ENCODE results near the gene FAM163A. TPM values are rescaled to one million over a fixed set of nuclear protein-coding genes. Genes with fewer than 3 reads are reported as not detected.

Gene FAM163A
- total and polyA plus RNA-seq, 2 donors (not counting 1 experiment from before 2014, with no cell fraction given): not detected

DNA sequence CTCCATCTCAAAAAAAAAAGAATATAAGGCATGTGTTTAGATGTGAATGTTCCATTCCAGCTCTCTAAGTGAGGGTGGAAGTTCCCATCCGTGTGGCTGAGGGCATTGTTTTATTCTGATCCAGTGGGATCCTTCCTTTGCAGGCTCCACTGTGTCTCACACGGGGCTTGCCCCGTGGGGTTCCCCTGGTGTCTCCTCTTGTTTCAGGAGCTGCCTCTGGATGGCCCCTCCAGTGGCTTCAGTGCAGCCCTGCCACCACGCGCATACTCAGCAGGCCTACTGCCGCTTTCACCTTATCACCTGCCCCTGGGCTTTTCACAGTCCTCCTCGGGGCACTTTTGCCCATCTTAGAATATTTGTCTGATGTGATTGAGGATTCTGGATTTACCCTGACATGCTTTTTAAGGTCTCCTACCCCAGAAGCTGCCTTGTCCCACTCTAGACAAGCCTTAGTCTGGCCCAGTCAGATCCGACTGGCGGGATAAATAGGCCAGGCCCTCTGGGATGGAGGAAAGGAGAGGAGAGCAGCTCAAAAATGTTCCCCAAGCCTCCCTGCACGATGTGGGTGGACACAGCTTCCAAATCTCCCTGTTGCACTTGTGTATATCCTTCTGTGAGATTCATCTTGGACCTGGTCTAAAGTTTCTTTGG lies 55.2 kb downstream of the FAM163A start:
- Histone ChIP-seq H3K4me2 (ENCODE audit: extremely low read depth, insufficient read depth, low read length) (no peak overlapping the region), H2AFZ (ENCODE audit: low read length) (no peak overlapping the region), H4K20me1 (ENCODE audit: control insufficient read depth, extremely low read depth, insufficient read depth, low read length) (no peaks in the 10 kb centered on the region), H3K79me2 (ENCODE audit: control insufficient read depth, insufficient read depth, low read length) (no peaks in the 10 kb centered on the region), H3K27me3 (ENCODE audit: control insufficient read depth, insufficient read depth, low read length) (no peaks in the 10 kb centered on the region), H3K9ac (ENCODE audit: insufficient read depth, low read length) (no peak overlapping the region), H3K36me3 (ENCODE audit: control insufficient read depth, insufficient read depth, low read length) (no peaks in the 10 kb centered on the region), H3K27ac (ENCODE audit: insufficient read depth, low read length) (no peak overlapping the region), H3K4me1 (ENCODE audit: control insufficient read depth, extremely low read depth, insufficient read depth, low read length) (no peaks in the 10 kb centered on the region), H3K9me3 (ENCODE audit: control insufficient read depth, insufficient read depth, low read depth, low read length) (no peaks in the 10 kb centered on the region), H3K4me3 (replicated peaks in 1 of 4; ENCODE audit: control extremely low read depth in 1 of 4, insufficient read depth in 1 of 4, low read depth in 3 of 4, low read length in 4 of 4) (no peak overlapping the region)
- TF ChIP-seq, protein P1, sequence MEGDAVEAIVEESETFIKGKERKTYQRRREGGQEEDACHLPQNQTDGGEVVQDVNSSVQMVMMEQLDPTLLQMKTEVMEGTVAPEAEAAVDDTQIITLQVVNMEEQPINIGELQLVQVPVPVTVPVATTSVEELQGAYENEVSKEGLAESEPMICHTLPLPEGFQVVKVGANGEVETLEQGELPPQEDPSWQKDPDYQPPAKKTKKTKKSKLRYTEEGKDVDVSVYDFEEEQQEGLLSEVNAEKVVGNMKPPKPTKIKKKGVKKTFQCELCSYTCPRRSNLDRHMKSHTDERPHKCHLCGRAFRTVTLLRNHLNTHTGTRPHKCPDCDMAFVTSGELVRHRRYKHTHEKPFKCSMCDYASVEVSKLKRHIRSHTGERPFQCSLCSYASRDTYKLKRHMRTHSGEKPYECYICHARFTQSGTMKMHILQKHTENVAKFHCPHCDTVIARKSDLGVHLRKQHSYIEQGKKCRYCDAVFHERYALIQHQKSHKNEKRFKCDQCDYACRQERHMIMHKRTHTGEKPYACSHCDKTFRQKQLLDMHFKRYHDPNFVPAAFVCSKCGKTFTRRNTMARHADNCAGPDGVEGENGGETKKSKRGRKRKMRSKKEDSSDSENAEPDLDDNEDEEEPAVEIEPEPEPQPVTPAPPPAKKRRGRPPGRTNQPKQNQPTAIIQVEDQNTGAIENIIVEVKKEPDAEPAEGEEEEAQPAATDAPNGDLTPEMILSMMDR (conservative IDR thresholded peaks at IDR 0.05 in 1 of 2, IDR thresholded peaks at IDR 0.05 in 1 of 2; ENCODE audit: low read depth in 1 of 2, low read length in 2 of 2): no peak
- no peak for TF ChIP-seq EZH2 (IDR thresholded peaks at IDR 0.05; ENCODE audit: low read length, missing control alignments)
- DNase-seq (ENCODE audit: low read depth in 2 of 2): no peak

DNA sequence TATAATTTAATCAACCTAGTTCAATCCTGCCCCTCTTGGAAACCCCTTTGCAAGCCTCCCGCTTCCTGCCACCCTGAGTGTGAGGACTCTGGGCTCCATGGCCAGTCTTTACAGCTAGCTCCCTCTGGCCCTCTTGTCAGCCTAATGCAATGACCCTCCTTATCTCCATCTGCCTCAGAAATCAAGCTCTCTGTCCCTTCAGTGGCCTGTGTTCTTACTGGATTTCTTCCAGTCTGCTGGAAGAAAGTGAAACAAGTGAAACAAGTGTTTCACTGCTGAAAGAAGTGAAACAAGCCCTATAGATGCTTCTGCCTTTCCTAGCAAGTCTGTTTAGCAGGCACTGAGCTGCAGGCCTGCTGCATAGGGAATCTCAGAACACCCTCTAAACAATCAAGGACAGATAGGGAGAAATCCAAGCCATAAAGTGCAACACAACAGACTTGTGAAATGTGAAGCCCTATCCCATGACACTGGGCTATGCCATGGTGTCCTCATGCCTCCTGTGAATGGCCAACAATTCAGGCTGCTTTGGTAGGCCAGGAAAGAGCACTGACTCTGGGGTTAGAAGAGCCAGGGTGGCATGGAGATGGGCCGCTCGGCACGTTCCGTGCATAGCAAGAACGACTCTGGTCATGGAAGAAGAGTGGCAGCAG lies 55.9 kb downstream of the FAM163A start:
- no peak overlapping the region for H2AFZ ChIP-seq (ENCODE audit: low read length)
- no peak overlapping the region for H3K4me2 ChIP-seq (ENCODE audit: extremely low read depth, insufficient read depth, low read length)
- no peaks in the 10 kb centered on the region for H3K4me1 ChIP-seq (ENCODE audit: control insufficient read depth, extremely low read depth, insufficient read depth, low read length)
- H3K36me3 ChIP-seq (ENCODE audit: control insufficient read depth, insufficient read depth, low read length): no peaks in the 10 kb centered on the region
- TF ChIP-seq EZH2 (IDR thresholded peaks at IDR 0.05; ENCODE audit: low read length, missing control alignments): no peak
- TF ChIP-seq, protein P1 (conservative IDR thresholded peaks at IDR 0.05 in 1 of 2, IDR thresholded peaks at IDR 0.05 in 1 of 2; ENCODE audit: low read depth in 1 of 2, low read length in 2 of 2): no peak
- no peak overlapping the region for H3K27ac ChIP-seq (ENCODE audit: insufficient read depth, low read length)
- H3K4me3 ChIP-seq (replicated peaks in 1 of 4; ENCODE audit: control extremely low read depth in 1 of 4, insufficient read depth in 1 of 4, low read depth in 3 of 4, low read length in 4 of 4): no peak overlapping the region
- H3K79me2 ChIP-seq (ENCODE audit: control insufficient read depth, insufficient read depth, low read length): no peaks in the 10 kb centered on the region
- no peak overlapping the region for H3K9ac ChIP-seq (ENCODE audit: insufficient read depth, low read length)
- H3K27me3 ChIP-seq (ENCODE audit: control insufficient read depth, insufficient read depth, low read length): no peaks in the 10 kb centered on the region
- no peaks in the 10 kb centered on the region for H3K9me3 ChIP-seq (ENCODE audit: control insufficient read depth, insufficient read depth, low read depth, low read length)
- DNase-seq (ENCODE audit: low read depth in 2 of 2): no peak
- no peaks in the 10 kb centered on the region for H4K20me1 ChIP-seq (ENCODE audit: control insufficient read depth, extremely low read depth, insufficient read depth, low read length)

DNA sequence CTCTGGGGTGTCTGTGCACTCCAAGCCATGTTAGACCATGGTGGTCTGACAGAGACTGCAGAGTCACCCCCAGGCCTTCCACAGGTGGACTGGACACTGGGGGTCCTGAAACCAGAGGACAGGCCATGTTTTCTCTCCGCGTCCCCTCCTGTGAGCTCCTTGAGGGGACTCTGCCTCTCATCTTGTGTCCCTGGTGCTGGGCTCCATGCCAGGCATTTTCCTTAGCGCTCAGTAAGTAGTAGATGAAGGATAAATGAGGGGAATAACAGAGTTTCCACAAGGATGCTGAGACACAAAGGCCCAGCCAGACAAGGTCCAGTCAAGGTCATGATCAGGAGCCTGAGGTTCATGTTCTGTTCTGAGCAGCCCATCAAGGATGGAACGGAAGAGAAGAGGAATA lies 57.4 kb downstream of the FAM163A start:
- TF ChIP-seq, protein P1 (conservative IDR thresholded peaks at IDR 0.05 in 1 of 2, IDR thresholded peaks at IDR 0.05 in 1 of 2; ENCODE audit: low read depth in 1 of 2, low read length in 2 of 2): no peak
- no peak for TF ChIP-seq EZH2 (IDR thresholded peaks at IDR 0.05; ENCODE audit: low read length, missing control alignments)
- no peaks in the 10 kb centered on the region for H3K27me3 ChIP-seq (ENCODE audit: control insufficient read depth, insufficient read depth, low read length)

More for the DNA sequence above, 57.4 kb downstream of the FAM163A start:
- H3K4me3 ChIP-seq (replicated peaks in 1 of 4; ENCODE audit: control extremely low read depth in 1 of 4, insufficient read depth in 1 of 4, low read depth in 3 of 4, low read length in 4 of 4): no peak overlapping the region
- H3K79me2 ChIP-seq (ENCODE audit: control insufficient read depth, insufficient read depth, low read length): no peaks in the 10 kb centered on the region
- H4K20me1 ChIP-seq (ENCODE audit: control insufficient read depth, extremely low read depth, insufficient read depth, low read length): no peaks in the 10 kb centered on the region
- H3K4me2 ChIP-seq (ENCODE audit: extremely low read depth, insufficient read depth, low read length): no peak overlapping the region
- no peaks in the 10 kb centered on the region for H3K9me3 ChIP-seq (ENCODE audit: control insufficient read depth, insufficient read depth, low read depth, low read length)
- no peak overlapping the region for H3K27ac ChIP-seq (ENCODE audit: insufficient read depth, low read length)
- no peak overlapping the region for H3K9ac ChIP-seq (ENCODE audit: insufficient read depth, low read length)
- no peak overlapping the region for H2AFZ ChIP-seq (ENCODE audit: low read length)
- no peak for DNase-seq (ENCODE audit: low read depth in 2 of 2)
- H3K36me3 ChIP-seq (ENCODE audit: control insufficient read depth, insufficient read depth, low read length): no peaks in the 10 kb centered on the region
- H3K4me1 ChIP-seq (ENCODE audit: control insufficient read depth, extremely low read depth, insufficient read depth, low read length): no peaks in the 10 kb centered on the region

Data from fibroblast of lung (primary cell).